Activated naive CD4-positive, alpha-beta T cell treated with anti-CD3 and anti-CD28 coated beads, Interleukin-2, amount 10 ng/mL, durations not matched to agents 7 days and 5 days (primary cell): ENCODE results near the gene SPTBN4.
"Not testable (repeated sequence)": the region's sequence is repeated elsewhere in the genome, so short reads cannot be mapped to it uniquely, and the experiment has no call there.

ENCODE experiments used
- CTCF ChIA-PET: fragments of 350-600 bp; sonication (Branson Sonifier 250); formaldehyde crosslinking; loops from one replicate; lab custom pipeline; 2021; ENCODE audit warnings: antibody characterized with exemption; lab: Charles Lee
- DNase-seq: peaks from one replicate; pipeline ENCODE4 v3.0.0-alpha.2; 2020
- H3K27ac Mint-ChIP-seq: one replicate; pipeline ENCODE4 v1.8.0; 2021; ENCODE audit warnings: mild to moderate bottlenecking, moderate library complexity, mixed read lengths
- H3K27me3 Mint-ChIP-seq: one replicate; pipeline ENCODE4 v1.8.0; 2021; ENCODE audit warnings: mild to moderate bottlenecking, mixed read lengths
- H3K36me3 Mint-ChIP-seq: one replicate; pipeline ENCODE4 v1.8.0; 2021; ENCODE audit warnings: mixed read lengths
- H3K4me1 Mint-ChIP-seq: one replicate; pipeline ENCODE4 v1.8.0; 2021; ENCODE audit warnings: mixed read lengths
- H3K4me3 Mint-ChIP-seq: one replicate; pipeline ENCODE4 v1.8.0; 2021; ENCODE audit warnings: mild to moderate bottlenecking, moderate library complexity, mixed read lengths
- H3K9me3 Mint-ChIP-seq: one replicate; pipeline ENCODE4 v1.8.0; 2021; ENCODE audit warnings: mixed read lengths

The SPTBN4 gene

DNA sequence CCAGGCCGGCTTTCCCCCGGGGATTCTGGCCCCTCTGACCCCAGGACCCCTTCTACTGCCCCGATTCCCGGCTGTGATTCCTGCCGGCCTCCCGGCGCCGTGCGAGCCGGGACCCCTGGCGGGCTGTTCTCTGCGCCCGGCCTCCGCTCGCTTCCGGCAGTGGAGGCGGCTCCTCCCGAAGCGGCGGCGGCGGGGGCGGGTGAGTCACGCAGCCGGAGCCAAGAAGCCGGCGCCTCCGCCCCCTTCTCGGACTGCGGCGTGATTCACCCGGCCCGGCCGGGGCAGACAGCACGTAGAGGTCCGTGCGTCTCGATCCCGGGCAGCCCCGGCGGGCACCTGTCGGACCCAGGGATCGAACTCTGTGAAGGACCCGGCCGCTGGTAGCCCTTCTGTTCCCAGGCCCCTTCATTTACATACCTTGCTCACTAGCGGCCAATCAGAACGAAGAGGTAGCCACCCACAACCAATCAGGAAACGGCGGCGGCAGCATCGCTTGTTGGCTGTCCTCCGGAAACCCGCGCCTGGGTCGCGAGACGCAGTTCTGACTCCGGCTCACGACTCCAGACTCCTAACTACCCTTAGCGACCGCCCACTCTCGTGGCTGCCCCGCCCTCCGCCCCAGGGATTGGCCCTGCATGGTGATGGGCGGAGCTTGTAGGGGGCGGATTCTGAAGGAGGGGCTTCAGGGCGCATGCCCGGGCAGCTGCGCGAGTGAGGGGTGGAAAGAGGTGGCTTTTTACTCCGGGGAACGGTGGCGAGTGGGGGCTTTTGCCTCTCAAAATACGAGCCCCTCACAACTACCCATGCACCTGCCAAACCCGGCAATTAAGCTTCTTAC is 41.1 kb upstream of the SPTBN4 start, which contains the start of gene SERTAD1:
Gene SERTAD1 (minus strand): TSS at position 543 of the 838 bp plus-strand sequence. CDS start 2,446 bp downstream, outside the sequence.
- Mint-ChIP-seq H3K36me3 (peaks cover 15% of the 10 kb centered on the region), H3K27me3 (peaks cover 14% of the 10 kb centered on the region)

DNA sequence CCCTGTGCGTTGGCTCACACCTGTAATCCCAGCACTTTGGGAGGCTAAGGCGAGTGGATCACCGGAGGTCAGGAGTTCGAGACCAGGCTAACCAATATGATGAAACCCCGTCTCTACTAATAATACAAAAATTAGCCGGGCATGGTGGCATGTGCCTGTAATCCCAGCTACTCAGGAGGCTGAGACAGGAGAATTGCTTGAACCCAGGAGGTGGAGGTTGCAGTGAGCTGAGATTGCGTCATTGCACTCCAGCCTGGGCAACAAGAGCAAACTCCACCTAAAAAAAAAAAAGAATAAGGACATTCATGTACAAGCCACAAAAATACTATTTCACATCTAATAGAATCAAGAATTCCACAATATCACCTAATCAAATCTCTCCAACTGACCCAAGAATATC is 38.6 kb upstream of the SPTBN4 start:
- not testable (repeated sequence) for H3K27ac Mint-ChIP-seq, H3K9me3 Mint-ChIP-seq, H3K36me3 Mint-ChIP-seq, DNase-seq, H3K4me3 Mint-ChIP-seq
- CTCF ChIA-PET: interaction anchor here (1.4 kb wide), 1 partner anchor 15 kb away, joined by 3 read pairs; no protein-coding TSS in a partner anchor
- Mint-ChIP-seq H3K4me1 (peaks cover 31% of the 10 kb centered on the region), H3K27me3 (peaks cover 14% of the 10 kb centered on the region)

More for the DNA sequence above, 41.1 kb upstream of the SPTBN4 start, which contains the start of gene SERTAD1:
- Mint-ChIP-seq H3K4me1 (peaks cover 40% of the 10 kb centered on the region), H3K4me3 (peak within 1 kb of the TSS; percentile 80), H3K27ac (peak within 1 kb of the TSS; percentile 90), H3K9me3 (no peaks in the 10 kb centered on the region)
- peak; percentile 100 for DNase-seq
- CTCF ChIA-PET: interaction anchor here (0.7 to 1.2 kb wide), 3 partner anchors 16 to 120 kb away, joined by 3 read pairs; no protein-coding TSS in a partner anchor

DNA sequence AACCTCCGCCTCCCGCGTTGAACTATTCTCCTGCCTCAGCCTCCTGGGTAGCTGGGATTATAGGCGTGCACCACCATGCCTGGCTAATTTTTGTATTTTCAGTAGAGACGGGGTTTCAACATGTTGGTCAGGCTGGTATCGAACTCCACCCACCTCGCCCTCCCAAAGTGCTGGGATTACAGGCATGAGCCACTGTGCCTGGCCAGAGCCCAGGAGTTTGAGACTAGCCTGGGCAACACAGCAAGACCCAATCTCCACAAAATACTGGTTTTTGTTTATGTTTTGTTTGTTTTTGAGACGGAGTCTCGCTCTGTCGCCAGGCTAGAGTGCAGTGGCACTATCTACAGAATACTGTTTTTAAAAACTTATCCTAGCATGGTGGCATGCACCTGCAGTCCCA is 36.6 kb upstream of the SPTBN4 start:
- CTCF ChIA-PET: interaction anchor here (0.7 to 1.9 kb wide), 2 partner anchors 34 to 205 kb away, joined by 3 to 4 read pairs; no protein-coding TSS in a partner anchor
- not testable (repeated sequence) for DNase-seq, H3K4me3 Mint-ChIP-seq, H3K36me3 Mint-ChIP-seq, H3K27ac Mint-ChIP-seq, H3K9me3 Mint-ChIP-seq
- H3K27me3 Mint-ChIP-seq: peaks cover 14% of the 10 kb centered on the region
- H3K4me1 Mint-ChIP-seq: peaks cover 29% of the 10 kb centered on the region

DNA sequence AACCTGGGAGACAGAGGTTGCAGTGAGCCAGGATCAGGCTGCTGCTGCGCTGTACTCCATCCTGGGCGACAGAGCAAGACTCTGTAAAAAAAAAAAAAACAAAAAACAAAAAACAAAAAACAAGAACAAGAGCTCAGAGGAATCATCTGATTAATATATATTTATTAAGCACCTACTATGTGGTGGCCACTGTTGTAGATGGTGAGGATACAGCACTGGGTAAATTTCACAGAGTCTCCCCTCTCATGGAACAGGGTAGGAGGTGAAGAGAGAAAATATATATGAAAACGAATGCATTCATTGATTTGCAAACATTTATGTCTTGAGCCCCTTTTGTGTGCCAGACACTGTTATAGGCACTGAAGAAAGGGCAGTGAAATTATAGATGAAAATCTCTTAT is 35.1 kb upstream of the SPTBN4 start:
- H3K4me1 Mint-ChIP-seq: peaks cover 23% of the 10 kb centered on the region
- DNase-seq: no peak
- no peaks in the 10 kb centered on the region for H3K36me3 Mint-ChIP-seq
- CTCF ChIA-PET: no interaction called here
- H3K4me3 Mint-ChIP-seq: no peak overlapping the region
- peaks cover 8% of the 10 kb centered on the region for H3K27me3 Mint-ChIP-seq
- H3K27ac Mint-ChIP-seq: peak overlapping the region; percentile 69
- no peaks in the 10 kb centered on the region for H3K9me3 Mint-ChIP-seq

DNA sequence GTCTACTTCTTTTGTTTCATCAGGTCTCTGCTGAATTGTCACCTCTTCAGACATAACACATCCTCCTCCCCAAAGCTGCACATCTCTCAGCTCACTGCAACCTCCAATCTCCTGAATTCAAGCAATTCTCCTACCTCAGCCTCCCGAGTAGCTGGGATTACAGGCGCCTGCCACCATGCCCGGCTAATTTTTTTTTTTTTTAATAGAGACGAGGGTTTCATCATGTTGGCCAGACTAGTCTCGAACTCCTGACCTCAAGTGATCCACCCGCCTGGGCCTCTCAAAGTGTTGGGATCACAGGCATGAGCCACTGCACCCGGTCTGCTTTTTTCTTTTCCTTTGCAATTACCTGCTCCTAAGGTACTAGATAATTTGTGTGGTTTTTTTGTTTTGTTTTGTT is 34.0 kb upstream of the SPTBN4 start:
- DNase-seq, H3K9me3 Mint-ChIP-seq, CTCF ChIA-PET, H3K36me3 Mint-ChIP-seq, H3K27me3 Mint-ChIP-seq: not testable (repeated sequence)
- Mint-ChIP-seq H3K4me1 (peaks cover 23% of the 10 kb centered on the region), H3K27ac (peak overlapping the region; percentile 95), H3K4me3 (peak overlapping the region; percentile 84)

DNA sequence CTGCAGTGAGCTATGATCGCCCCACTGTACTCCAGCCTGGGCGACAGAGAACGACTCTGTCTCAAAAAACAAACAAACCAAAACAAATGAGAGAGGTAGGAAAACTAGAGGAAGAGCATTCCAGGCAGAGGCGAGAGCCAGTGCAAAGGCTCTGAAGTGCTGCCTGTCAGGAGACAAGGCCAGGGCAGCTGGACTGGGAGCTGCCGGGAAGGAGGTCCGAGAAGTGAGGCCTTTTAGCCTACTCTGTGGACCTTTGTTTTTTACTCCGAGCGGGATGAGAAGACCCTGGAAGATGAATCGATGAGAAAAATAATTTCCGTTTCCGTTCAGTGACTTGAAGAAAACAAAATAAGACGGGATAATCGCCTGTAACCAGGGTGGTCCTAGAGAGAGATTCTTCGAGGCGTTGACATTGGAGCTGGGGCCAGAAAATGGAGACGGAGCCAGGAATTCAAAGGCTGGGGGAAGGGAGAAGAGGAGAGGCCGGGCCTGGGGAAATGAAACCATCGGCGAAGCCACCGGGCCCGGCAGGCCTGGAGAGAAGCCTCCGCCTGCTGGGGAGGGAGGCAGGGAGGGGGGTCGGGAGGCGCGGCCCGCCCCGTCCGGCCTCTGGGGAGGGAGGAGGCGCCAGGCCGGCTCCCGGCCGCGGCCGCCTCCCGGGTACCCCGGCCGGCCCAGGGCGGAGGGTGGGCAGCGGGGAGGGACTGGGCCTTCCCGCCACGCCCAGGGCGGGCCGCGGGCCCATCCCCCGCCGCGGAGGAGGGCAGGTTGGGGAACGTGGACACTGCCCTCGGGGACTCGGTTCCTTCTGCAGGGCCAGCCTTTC is 33.2 kb upstream of the SPTBN4 start:
- Mint-ChIP-seq H3K4me1 (peaks cover 23% of the 10 kb centered on the region), H3K9me3 (no peaks in the 10 kb centered on the region), H3K36me3 (no peaks in the 10 kb centered on the region), H3K27me3 (peaks cover under 1% of the 10 kb centered on the region), H3K4me3 (peak overlapping the region; percentile 84), H3K27ac (peak overlapping the region; percentile 95)
- peak; percentile 79 for DNase-seq
- CTCF ChIA-PET: no interaction called here

DNA sequence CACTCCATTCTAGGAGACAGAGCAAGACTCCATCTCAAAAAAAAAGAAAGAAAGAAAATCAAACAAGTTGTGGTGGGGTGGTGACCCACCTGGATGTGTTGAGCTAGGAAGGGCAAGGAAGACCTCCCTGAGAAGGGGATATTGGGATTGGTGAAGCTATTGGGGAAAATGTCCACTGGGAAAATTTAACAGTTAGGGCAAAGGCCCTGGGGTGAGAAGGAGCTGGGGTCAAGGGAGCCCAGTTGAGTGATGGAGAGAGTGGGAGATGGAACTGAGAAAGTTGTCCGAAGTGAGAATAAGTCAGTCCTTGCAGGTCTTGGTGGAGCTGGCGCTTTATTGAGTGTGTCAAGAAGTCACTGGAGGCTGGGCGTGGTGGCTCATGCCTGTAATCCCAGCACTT is 28.5 kb upstream of the SPTBN4 start:
- CTCF ChIA-PET: no interaction called here
- H3K36me3 Mint-ChIP-seq: peaks cover 18% of the 10 kb centered on the region
- H3K4me1 Mint-ChIP-seq: peaks cover 25% of the 10 kb centered on the region
- no peaks in the 10 kb centered on the region for H3K9me3 Mint-ChIP-seq
- H3K4me3 Mint-ChIP-seq: no peak overlapping the region
- DNase-seq: no peak
- H3K27ac Mint-ChIP-seq: no peak overlapping the region
- H3K27me3 Mint-ChIP-seq: no peaks in the 10 kb centered on the region

DNA sequence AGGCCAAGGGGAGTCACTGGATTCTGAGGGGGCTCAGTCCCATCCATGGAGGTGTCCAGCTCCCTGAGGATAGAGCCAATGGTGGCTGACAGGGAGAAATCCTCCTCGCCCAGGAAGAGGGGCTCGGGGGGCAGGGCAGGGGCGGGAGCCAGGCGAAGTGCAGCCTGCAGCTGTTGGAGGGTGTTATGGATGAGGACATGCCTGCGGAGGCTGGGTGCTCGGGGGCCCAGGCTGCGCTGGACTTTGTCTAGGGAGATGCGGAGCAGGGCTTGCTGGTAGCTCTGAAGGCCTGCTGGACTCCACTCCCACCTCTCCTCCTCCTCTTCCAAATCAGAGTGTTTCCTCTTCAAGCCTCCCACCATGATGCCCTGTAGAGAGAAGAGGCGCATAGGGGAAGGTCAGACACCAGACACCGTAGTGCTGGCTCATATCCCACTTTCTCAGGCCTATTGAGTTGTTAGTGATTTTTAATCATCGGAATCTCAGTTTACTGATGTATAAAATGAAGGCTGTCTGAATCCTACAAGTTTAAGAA is 25.0 kb upstream of the SPTBN4 start:
- Mint-ChIP-seq H3K27ac (no peak overlapping the region), H3K27me3 (peaks cover 4% of the 10 kb centered on the region), H3K4me1 (peaks cover 19% of the 10 kb centered on the region), H3K4me3 (peak overlapping the region; percentile 97), H3K9me3 (no peaks in the 10 kb centered on the region), H3K36me3 (peaks cover 18% of the 10 kb centered on the region)
- CTCF ChIA-PET: no interaction called here
- DNase-seq: no peak

DNA sequence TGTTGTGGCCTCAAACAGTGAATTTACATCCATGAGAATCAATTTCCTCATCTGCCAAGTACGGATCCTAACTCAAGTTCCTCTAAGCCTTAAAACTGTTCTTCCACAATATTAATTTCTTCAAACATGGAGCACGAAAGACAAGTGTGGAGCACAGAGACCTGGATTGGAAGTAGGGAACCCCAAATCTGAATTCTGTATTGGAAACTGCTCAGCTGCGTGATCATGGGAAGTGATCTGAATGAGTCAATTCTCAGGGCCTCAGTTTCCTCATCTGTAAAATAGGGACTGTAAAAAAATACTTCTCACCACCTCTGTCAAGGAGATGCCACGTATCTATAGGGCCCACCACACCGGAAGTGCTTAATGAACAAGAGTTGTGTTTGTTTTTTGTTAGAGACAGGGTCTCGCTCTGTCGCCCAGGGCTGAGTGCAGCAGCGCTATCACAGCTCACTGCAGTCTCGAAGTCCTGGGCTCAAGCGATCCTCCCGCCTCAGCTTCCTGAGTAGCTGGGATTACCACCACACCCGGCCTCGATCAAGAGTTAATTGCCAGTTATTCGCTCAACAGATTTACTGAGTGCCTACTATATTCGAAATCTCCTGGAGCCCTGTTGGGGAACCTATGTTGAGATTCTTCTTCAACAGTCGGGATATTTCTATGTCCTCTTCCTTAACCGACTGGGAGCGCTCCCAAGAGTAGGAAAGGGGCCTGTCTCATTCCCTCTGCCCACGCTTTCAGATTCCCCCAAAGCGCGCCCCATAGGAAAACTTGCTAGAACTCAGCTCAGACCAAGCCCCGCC is 24.3 kb upstream of the SPTBN4 start:
- peaks cover 4% of the 10 kb centered on the region for H3K27me3 Mint-ChIP-seq
- H3K27ac Mint-ChIP-seq: peak overlapping the region; percentile 97
- peaks cover 19% of the 10 kb centered on the region for H3K4me1 Mint-ChIP-seq
- H3K36me3 Mint-ChIP-seq: peaks cover 18% of the 10 kb centered on the region
- CTCF ChIA-PET: interaction anchor here (0.7 to 1.8 kb wide), 5 partner anchors 15 to 137 kb away, joined by 3 to 10 read pairs (median 4); partner anchors contain the start of gene SERTAD1
- DNase-seq: peak; percentile 32
- peak overlapping the region; percentile 97 for H3K4me3 Mint-ChIP-seq
- no peaks in the 10 kb centered on the region for H3K9me3 Mint-ChIP-seq

DNA sequence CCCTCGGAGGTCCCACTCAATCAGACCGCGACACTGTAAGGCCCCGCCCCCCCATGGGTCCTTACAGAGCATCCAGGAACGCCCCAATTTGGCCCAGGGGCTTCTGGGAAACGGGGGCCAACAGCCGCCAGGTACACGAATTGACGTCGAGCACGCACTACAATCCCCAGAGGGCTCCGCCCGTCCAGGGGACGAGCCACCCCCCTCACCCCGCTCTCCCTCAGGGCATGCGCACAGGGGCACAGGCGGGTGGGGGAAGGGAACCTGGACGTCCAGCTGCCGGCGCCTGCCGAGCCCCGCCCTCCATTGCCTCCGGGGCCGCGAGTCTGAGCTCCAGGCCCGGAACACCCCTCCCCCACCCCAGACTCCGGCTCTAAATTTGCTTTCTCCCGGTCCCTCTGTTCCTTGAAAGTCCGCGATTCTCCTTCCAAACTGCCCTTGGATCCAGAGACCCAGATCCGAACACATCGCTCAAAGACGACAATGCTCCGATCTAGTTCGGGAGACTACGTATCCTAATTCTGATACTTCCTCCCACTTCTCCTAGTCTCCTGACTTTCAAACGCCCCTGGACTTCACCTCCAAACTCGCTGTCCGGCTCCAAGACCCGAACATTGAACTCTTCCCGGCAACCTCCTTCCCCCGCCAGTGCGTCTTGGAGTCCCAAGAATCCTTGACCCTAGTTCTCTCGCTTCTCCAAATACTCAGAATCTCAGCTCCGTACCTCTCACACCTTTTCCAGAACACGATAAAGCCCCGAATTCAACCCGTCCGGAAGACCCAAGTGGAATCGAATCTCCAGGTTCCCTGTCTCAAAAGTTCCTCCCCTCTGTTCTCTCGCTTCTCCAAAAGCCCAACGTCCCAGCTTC is 23.4 kb upstream of the SPTBN4 start:
- peak overlapping the region; percentile 97 for H3K27ac Mint-ChIP-seq
- peaks cover 19% of the 10 kb centered on the region for H3K4me1 Mint-ChIP-seq
- peaks cover 18% of the 10 kb centered on the region for H3K36me3 Mint-ChIP-seq
- CTCF ChIA-PET: interaction anchor here (0.7 to 1.8 kb wide), 5 partner anchors 16 to 138 kb away, joined by 3 to 10 read pairs (median 4); partner anchors contain the start of gene SERTAD1
- peak; percentile 100 for DNase-seq
- H3K4me3 Mint-ChIP-seq: peak overlapping the region; percentile 97
- H3K9me3 Mint-ChIP-seq: no peaks in the 10 kb centered on the region
- H3K27me3 Mint-ChIP-seq: peaks cover 4% of the 10 kb centered on the region

DNA sequence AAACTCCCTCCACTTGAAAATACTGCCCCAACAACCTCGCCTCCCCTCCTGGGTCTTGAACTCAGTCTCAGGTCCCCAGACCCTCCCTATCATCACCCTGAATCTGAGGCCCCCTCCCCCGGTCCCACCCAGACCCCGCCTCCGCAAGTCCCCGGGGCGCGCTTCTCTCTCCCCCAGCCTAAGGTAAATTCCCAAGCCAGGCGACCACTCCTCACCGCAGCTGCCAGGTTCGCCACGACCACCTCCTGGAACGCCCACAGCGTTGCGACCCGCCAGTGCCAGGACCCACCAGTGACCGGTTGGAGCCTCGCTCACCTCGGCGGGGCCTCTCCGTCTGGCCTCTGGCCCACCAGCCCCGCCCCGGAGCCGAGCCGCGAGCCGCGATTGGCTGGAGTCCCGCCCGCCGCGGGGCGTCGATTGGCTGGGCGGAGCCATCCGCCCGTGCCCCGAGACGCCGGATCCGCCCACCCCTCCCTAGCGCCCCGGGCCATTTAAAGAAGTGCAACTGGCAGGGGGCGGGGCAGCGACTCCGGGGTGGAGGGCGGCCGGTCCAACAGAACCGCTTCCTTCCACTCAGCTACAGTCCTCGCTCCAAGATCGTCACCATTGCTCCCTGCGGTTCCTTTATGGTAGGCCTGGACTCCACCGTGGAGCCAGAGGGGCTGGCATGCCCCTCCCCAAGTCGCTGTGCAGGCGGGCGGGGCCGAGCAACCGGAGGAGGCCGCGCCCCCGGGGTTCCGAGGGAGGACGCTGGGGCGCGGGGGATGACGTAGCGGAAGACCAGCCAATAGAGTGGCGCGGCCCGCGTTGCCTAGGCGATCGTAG is 22.6 kb upstream of the SPTBN4 start, which contains the start of gene SERTAD3:
Gene SERTAD3 (minus strand): TSS at position 336 of the 825 bp plus-strand sequence. CDS start 2,255 bp downstream, outside the sequence.
- Mint-ChIP-seq H3K9me3 (no peaks in the 10 kb centered on the region), H3K27me3 (peaks cover 4% of the 10 kb centered on the region), H3K4me3 (peak within 1 kb of the TSS; percentile 97), H3K27ac (peak within 1 kb of the TSS; percentile 97), H3K36me3 (peaks cover 18% of the 10 kb centered on the region), H3K4me1 (peaks cover 19% of the 10 kb centered on the region)
- CTCF ChIA-PET: interaction anchor here (1.6 to 1.8 kb wide), 2 partner anchors 23 to 139 kb away, joined by 4 to 10 read pairs; no protein-coding TSS in a partner anchor
- peak; percentile 97 for DNase-seq
